ENCODE results near the gene NABP1.
A peak's percentile ranks its signal among the peaks of the same experiment; 100 is the strongest.

NABP1 gene

DNA sequence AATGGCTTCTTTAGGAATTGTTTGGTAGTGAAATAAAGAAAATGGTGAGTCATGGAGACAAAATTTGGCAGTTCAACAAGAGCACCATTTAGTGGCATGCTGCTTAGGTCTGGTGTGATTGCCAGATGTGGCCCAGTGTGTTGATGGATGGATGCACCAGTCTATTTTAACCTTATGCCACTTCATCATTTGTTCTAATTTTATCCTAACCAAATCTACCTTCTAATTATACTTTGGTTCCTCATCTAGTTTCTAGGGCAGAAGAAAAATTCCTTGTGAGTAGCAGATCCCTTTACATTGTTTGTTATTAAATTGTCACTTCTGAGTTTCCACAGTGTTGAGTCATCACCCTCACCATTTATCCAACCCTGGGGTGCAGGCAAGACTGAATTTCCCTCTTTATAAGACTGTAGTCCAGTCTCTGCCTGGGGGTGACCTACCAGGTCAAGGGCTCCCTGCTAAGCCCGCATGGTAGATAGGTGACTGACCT is 32.5 kb downstream of the NABP1 start:
- H2BK15ac ChIP-seq (replicated peaks; ENCODE audit: low read depth) = no peak overlapping the region
- H3K79me1 ChIP-seq (ENCODE audit: low read length) = no peaks in the 10 kb centered on the region
- no peak overlapping the region for H3K27ac ChIP-seq (ENCODE audit: low read depth, low read length)
- no peak overlapping the region for H3K4me3 ChIP-seq (ENCODE audit: low read length)
- H3K4ac ChIP-seq (ENCODE audit: low read depth, low read length) = no peak overlapping the region
- no peak overlapping the region for H3K4me2 ChIP-seq (ENCODE audit: low read length)
- H4K5ac ChIP-seq (ENCODE audit: low read length) = no peak overlapping the region
- H3K4me1 ChIP-seq (ENCODE audit: control insufficient read depth, low read depth, low read length) = no peaks in the 10 kb centered on the region
- H2BK120ac ChIP-seq (ENCODE audit: low read depth, low read length) = no peak overlapping the region
- no peak overlapping the region for H2BK5ac ChIP-seq (ENCODE audit: low read length)
- no peaks in the 10 kb centered on the region for H3K79me2 ChIP-seq (ENCODE audit: control insufficient read depth, insufficient read depth, low read length)
- no peak overlapping the region for H4K8ac ChIP-seq (ENCODE audit: low read depth, low read length)
- H3K18ac ChIP-seq (ENCODE audit: low read length) = no peak overlapping the region
- DNase-seq = no peak
- H3K9ac ChIP-seq (ENCODE audit: low read length) = no peak overlapping the region
- no peak overlapping the region for H2AK5ac ChIP-seq (ENCODE audit: low read length)
- no peak overlapping the region for H3K23ac ChIP-seq (ENCODE audit: low read length)
- no peaks in the 10 kb centered on the region for H3K36me3 ChIP-seq (ENCODE audit: control insufficient read depth, insufficient read depth, low read length)
- H3K56ac ChIP-seq (ENCODE audit: low read length) = no peak overlapping the region
- no CpG with 5 or more reads among the region's 1 CpG for WGBS (ENCODE audit: extremely low coverage, insufficient coverage, low lambda C conversion rate)
- H3K27me3 ChIP-seq (ENCODE audit: insufficient read depth, low read length, poor library complexity) = no peaks in the 10 kb centered on the region

DNA sequence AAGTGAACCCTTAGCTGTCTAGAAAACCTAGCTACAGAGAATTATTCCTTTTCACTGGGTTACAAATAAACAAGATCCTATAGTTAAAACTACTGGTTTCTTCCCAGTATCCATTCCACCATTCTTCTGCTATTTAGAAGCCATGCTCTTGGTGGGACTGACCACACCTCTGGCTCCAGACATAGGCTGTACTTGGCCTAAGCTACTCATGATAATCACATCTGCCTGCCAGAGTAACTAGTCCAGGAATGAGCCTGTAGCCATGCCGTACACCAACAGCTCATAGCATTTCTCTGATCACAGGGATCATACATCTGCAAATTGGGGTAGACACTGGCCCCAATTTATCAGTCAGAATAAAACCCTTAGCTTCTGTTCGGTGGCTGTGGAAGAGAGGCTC is 33.7 kb downstream of the NABP1 start:
- Histone ChIP-seq H3K4ac (ENCODE audit: low read depth, low read length) (no peak overlapping the region), H3K4me1 (ENCODE audit: control insufficient read depth, low read depth, low read length) (no peaks in the 10 kb centered on the region), H3K79me1 (ENCODE audit: low read length) (no peaks in the 10 kb centered on the region), H2BK15ac (replicated peaks; ENCODE audit: low read depth) (no peak overlapping the region), H2BK5ac (ENCODE audit: low read length) (no peak overlapping the region), H3K36me3 (ENCODE audit: control insufficient read depth, insufficient read depth, low read length) (no peaks in the 10 kb centered on the region), H2AK5ac (ENCODE audit: low read length) (no peak overlapping the region), H3K9ac (ENCODE audit: low read length) (no peak overlapping the region), H3K56ac (ENCODE audit: low read length) (no peak overlapping the region), H3K23ac (ENCODE audit: low read length) (no peak overlapping the region), H3K4me3 (ENCODE audit: low read length) (no peak overlapping the region), H4K5ac (ENCODE audit: low read length) (no peak overlapping the region), H2BK120ac (ENCODE audit: low read depth, low read length) (no peak overlapping the region), H3K27ac (ENCODE audit: low read depth, low read length) (no peak overlapping the region), H3K27me3 (ENCODE audit: insufficient read depth, low read length, poor library complexity) (no peaks in the 10 kb centered on the region), H4K8ac (ENCODE audit: low read depth, low read length) (no peak overlapping the region), H3K18ac (ENCODE audit: low read length) (no peak overlapping the region), H3K79me2 (ENCODE audit: control insufficient read depth, insufficient read depth, low read length) (no peaks in the 10 kb centered on the region), H3K4me2 (ENCODE audit: low read length) (no peak overlapping the region)
- no peak for DNase-seq
- no CpG with 5 or more reads among the region's 2 CpGs for WGBS (ENCODE audit: extremely low coverage, insufficient coverage, low lambda C conversion rate)

DNA sequence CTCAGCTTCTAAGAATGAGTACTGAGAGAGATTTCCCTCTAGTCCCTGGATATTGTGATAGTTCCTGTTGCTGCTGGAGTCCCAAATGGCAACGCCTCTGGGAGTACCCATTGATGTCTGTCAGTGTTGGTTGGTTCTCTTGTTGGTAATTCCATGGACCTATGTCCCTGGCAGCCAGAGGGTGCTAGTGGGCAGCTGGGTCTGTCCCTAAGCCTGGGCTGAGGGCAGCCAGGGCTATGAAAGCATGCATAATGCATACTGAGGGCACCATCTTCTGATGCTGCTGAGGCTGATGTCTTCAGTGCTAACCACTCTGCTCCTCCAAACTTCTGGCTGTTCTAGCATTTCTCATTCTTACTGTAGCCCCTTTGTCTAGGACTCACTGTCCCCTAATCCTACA is 35.9 kb downstream of the NABP1 start:
- Histone ChIP-seq H3K4ac (ENCODE audit: low read depth, low read length) (no peak overlapping the region), H3K27me3 (ENCODE audit: insufficient read depth, low read length, poor library complexity) (no peaks in the 10 kb centered on the region), H2AK5ac (ENCODE audit: low read length) (no peak overlapping the region), H3K27ac (ENCODE audit: low read depth, low read length) (no peak overlapping the region), H3K4me1 (ENCODE audit: control insufficient read depth, low read depth, low read length) (no peaks in the 10 kb centered on the region), H3K9ac (ENCODE audit: low read length) (no peak overlapping the region), H2BK120ac (ENCODE audit: low read depth, low read length) (no peak overlapping the region), H3K23ac (ENCODE audit: low read length) (no peak overlapping the region), H3K79me1 (ENCODE audit: low read length) (no peaks in the 10 kb centered on the region), H2BK15ac (replicated peaks; ENCODE audit: low read depth) (no peak overlapping the region), H3K4me3 (ENCODE audit: low read length) (no peak overlapping the region), H4K8ac (ENCODE audit: low read depth, low read length) (no peak overlapping the region), H2BK5ac (ENCODE audit: low read length) (no peak overlapping the region), H4K5ac (ENCODE audit: low read length) (no peak overlapping the region), H3K36me3 (ENCODE audit: control insufficient read depth, insufficient read depth, low read length) (no peaks in the 10 kb centered on the region), H3K56ac (ENCODE audit: low read length) (no peak overlapping the region), H3K4me2 (ENCODE audit: low read length) (no peak overlapping the region), H3K79me2 (ENCODE audit: control insufficient read depth, insufficient read depth, low read length) (no peaks in the 10 kb centered on the region), H3K18ac (ENCODE audit: low read length) (no peak overlapping the region)
- DNase-seq = peak; percentile 44
- WGBS (ENCODE audit: extremely low coverage, insufficient coverage, low lambda C conversion rate) = no CpG with 5 or more reads among the region's 1 CpG

DNA sequence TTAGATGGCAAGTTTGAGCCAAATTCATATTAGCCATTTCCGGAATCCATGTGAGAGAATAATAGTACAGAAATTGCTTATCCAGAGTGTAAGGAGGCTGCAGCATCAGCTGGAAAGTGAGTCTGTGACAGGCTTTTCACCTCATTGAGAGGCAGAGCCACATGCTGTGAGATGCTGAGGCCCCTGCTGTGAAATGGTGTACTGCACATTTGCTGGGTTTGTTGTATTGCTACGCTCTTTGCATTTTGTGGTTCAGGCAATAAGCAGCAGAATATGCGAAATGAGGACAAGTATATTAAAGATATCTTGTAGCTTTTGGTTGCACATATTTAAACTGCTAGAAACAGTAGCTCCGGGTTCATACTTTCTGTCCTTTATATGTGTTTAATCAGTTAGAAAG is 37.0 kb downstream of the NABP1 start:
- Histone ChIP-seq H2BK120ac (ENCODE audit: low read depth, low read length) (no peak overlapping the region), H3K56ac (ENCODE audit: low read length) (no peak overlapping the region), H3K4me1 (ENCODE audit: control insufficient read depth, low read depth, low read length) (no peaks in the 10 kb centered on the region), H2BK5ac (ENCODE audit: low read length) (no peak overlapping the region), H3K27ac (ENCODE audit: low read depth, low read length) (no peak overlapping the region), H2BK15ac (replicated peaks; ENCODE audit: low read depth) (no peak overlapping the region), H3K79me2 (ENCODE audit: control insufficient read depth, insufficient read depth, low read length) (no peaks in the 10 kb centered on the region), H4K5ac (ENCODE audit: low read length) (no peak overlapping the region), H3K18ac (ENCODE audit: low read length) (no peak overlapping the region), H2AK5ac (ENCODE audit: low read length) (no peak overlapping the region), H3K4me3 (ENCODE audit: low read length) (no peak overlapping the region), H3K27me3 (ENCODE audit: insufficient read depth, low read length, poor library complexity) (no peaks in the 10 kb centered on the region), H4K8ac (ENCODE audit: low read depth, low read length) (no peak overlapping the region), H3K23ac (ENCODE audit: low read length) (no peak overlapping the region), H3K4me2 (ENCODE audit: low read length) (no peak overlapping the region), H3K79me1 (ENCODE audit: low read length) (no peaks in the 10 kb centered on the region), H3K36me3 (ENCODE audit: control insufficient read depth, insufficient read depth, low read length) (no peaks in the 10 kb centered on the region), H3K9ac (ENCODE audit: low read length) (no peak overlapping the region), H3K4ac (ENCODE audit: low read depth, low read length) (no peak overlapping the region)
- WGBS (ENCODE audit: extremely low coverage, insufficient coverage, low lambda C conversion rate) = no CpG with 5 or more reads among the region's 4 CpGs
- no peak for DNase-seq

DNA sequence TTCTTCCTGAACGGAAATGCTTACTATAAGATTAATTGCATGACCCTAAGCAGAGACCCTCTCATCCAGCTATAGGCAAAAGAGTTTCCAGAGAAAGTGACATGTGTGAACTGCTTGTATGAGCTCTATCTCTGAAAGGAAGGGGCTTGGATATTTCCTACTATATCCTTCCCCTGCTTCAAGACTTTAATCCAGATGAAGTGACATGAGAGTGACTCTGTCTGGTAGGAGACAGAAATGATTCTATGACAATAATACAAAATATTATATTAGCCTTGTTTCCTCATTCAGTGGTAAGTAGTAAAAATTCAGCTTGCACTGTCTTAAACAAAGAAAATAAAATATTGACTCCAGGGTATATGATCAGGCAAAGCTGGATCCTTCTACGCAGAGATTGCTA is 37.5 kb downstream of the NABP1 start:
- Histone ChIP-seq H3K56ac (ENCODE audit: low read length) (no peak overlapping the region), H2AK5ac (ENCODE audit: low read length) (no peak overlapping the region), H3K27ac (ENCODE audit: low read depth, low read length) (no peak overlapping the region), H4K8ac (ENCODE audit: low read depth, low read length) (no peak overlapping the region), H3K18ac (ENCODE audit: low read length) (no peak overlapping the region), H3K79me2 (ENCODE audit: control insufficient read depth, insufficient read depth, low read length) (no peaks in the 10 kb centered on the region), H3K79me1 (ENCODE audit: low read length) (no peaks in the 10 kb centered on the region), H3K23ac (ENCODE audit: low read length) (no peak overlapping the region), H4K5ac (ENCODE audit: low read length) (no peak overlapping the region), H3K36me3 (ENCODE audit: control insufficient read depth, insufficient read depth, low read length) (no peaks in the 10 kb centered on the region), H3K4ac (ENCODE audit: low read depth, low read length) (no peak overlapping the region), H2BK15ac (replicated peaks; ENCODE audit: low read depth) (no peak overlapping the region), H2BK5ac (ENCODE audit: low read length) (no peak overlapping the region), H3K4me3 (ENCODE audit: low read length) (no peak overlapping the region), H3K27me3 (ENCODE audit: insufficient read depth, low read length, poor library complexity) (no peaks in the 10 kb centered on the region), H3K4me1 (ENCODE audit: control insufficient read depth, low read depth, low read length) (no peaks in the 10 kb centered on the region), H2BK120ac (ENCODE audit: low read depth, low read length) (no peak overlapping the region), H3K4me2 (ENCODE audit: low read length) (no peak overlapping the region), H3K9ac (ENCODE audit: low read length) (no peak overlapping the region)
- no CpG with 5 or more reads among the region's 2 CpGs for WGBS (ENCODE audit: extremely low coverage, insufficient coverage, low lambda C conversion rate)
- DNase-seq = no peak

DNA sequence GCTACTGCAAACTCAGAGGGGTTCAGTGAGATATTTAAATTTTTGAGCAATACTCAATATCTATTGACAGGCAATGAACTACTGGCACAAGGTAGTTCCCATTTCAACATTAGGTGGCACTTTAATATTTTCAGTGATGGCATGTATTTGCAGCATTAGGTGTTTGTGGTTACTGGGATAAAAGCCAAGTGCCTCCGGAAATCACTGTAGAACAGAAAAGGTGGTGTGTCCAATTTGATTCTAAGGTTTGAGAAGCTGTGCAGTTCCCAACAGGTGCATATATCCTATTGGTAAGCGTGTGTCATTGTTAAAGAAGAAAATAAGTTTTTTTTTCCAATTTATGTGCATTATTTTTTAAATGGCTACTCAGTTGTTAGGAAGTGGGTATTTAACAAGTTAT is 41.3 kb downstream of the NABP1 start:
- no CpG with 5 or more reads among the region's 2 CpGs for WGBS (ENCODE audit: extremely low coverage, insufficient coverage, low lambda C conversion rate)

More for the DNA sequence above, 41.3 kb downstream of the NABP1 start:
- Histone ChIP-seq H3K4me3 (ENCODE audit: low read length) (no peak overlapping the region), H3K18ac (ENCODE audit: low read length) (no peak overlapping the region), H3K27me3 (ENCODE audit: insufficient read depth, low read length, poor library complexity) (no peaks in the 10 kb centered on the region), H3K27ac (ENCODE audit: low read depth, low read length) (no peak overlapping the region), H4K5ac (ENCODE audit: low read length) (no peak overlapping the region), H2BK15ac (replicated peaks; ENCODE audit: low read depth) (no peak overlapping the region), H2BK120ac (ENCODE audit: low read depth, low read length) (no peak overlapping the region), H2BK5ac (ENCODE audit: low read length) (no peak overlapping the region), H3K56ac (ENCODE audit: low read length) (no peak overlapping the region), H3K79me2 (ENCODE audit: control insufficient read depth, insufficient read depth, low read length) (no peaks in the 10 kb centered on the region), H4K8ac (ENCODE audit: low read depth, low read length) (no peak overlapping the region), H3K23ac (ENCODE audit: low read length) (no peak overlapping the region), H3K79me1 (ENCODE audit: low read length) (no peaks in the 10 kb centered on the region), H3K4me1 (ENCODE audit: control insufficient read depth, low read depth, low read length) (no peaks in the 10 kb centered on the region), H3K36me3 (ENCODE audit: control insufficient read depth, insufficient read depth, low read length) (no peaks in the 10 kb centered on the region), H3K9ac (ENCODE audit: low read length) (no peak overlapping the region), H3K4me2 (ENCODE audit: low read length) (no peak overlapping the region), H2AK5ac (ENCODE audit: low read length) (no peak overlapping the region), H3K4ac (ENCODE audit: low read depth, low read length) (no peak overlapping the region)
- no peak for DNase-seq
